Uterus (tissue), 4 donors: ENCODE measurements around the gene IDI2. TPM values are rescaled to one million over a fixed set of nuclear protein-coding genes. Genes with fewer than 3 reads are reported as not detected.

Experiments used
- DNase-seq, 2 donors: peaks; one replicate each; pipeline ENCODE4 v3.0.0-alpha.2; 2019 to 2020
- H3K27ac ChIP-seq, 2 donors: fragments of 200-600 bp; sonication (generic); 1 replicate in 1 of 2; 2 replicates in 1 of 2; pipeline ENCODE4 v1.5.1; 2016 to 2018
- H3K27me3 ChIP-seq, 2 donors: fragments of 200-600 bp; sonication (generic); one replicate each; pipeline ENCODE4 v1.5.1; 2018 to 2019; ENCODE audit warnings: control low read depth in 1 of 2
- H3K36me3 ChIP-seq, 2 donors: fragments of 200-600 bp; sonication (generic); one replicate each; pipeline ENCODE4 v1.5.1; 2019; ENCODE audit warnings: control low read depth in 1 of 2
- H3K4me1 ChIP-seq, 2 donors: fragments of 200-600 bp; sonication (generic); one replicate each; pipeline ENCODE4 v1.5.1; 2018 to 2019; ENCODE audit warnings: control low read depth in 1 of 2
- H3K4me3 ChIP-seq, 2 donors: fragments of 200-600 bp; sonication (generic); 1 replicate in 1 of 2; 2 replicates in 1 of 2; pipeline ENCODE4 v1.5.1; 2018 to 2019; ENCODE audit warnings: mild to moderate bottlenecking in 1 of 2
- H3K9me3 ChIP-seq, 2 donors: fragments of 200-600 bp; sonication (generic); one replicate each; pipeline ENCODE4 v1.5.1; 2019; ENCODE audit warnings: control low read depth in 1 of 2
- POLR2A ChIP-seq, 2 donors: fragments of 450-650 bp; IDR thresholded peaks; one replicate each; pipeline ENCODE4 v1.6.1; 2016; ENCODE audit warnings: antibody characterized with exemption in 2 of 2, mild to moderate bottlenecking in 1 of 2, moderate library complexity in 1 of 2
- intact Hi-C: fragments of 100-400 bp; cut with DNase I; formaldehyde crosslinking; loops from one replicate; pipeline ENCODE4 v1.15.1; 2023; ENCODE audit warnings: low total_unique reads
- total RNA-seq, 4 donors: library from RNA; depleted of rRNA in 3 of 4; stranded (reverse); fragments of >200 nt in 3 of 4; gene quantifications; one replicate each; pipeline versions ENCODE4 v1.1.0 to v1.2.4, GENCODE V29; 2014 to 2023
- TF ChIP-seq, protein P1 (sequence below), 4 experiments: fragments of 200-600 bp in 2 of 4; fragments of 450-650 bp in 2 of 4; sonication (generic) in 2 of 4; IDR thresholded peaks; one replicate each; pipeline ENCODE4 v1.5.1; 2016 to 2019; ENCODE audit warnings: antibody characterized with exemption in 4 of 4, mild to moderate bottlenecking in 2 of 4, moderate library complexity in 1 of 4
- donor health status: DM: yes; HTN: yes; CAD: no.

The IDI2 gene
- total RNA-seq, 4 donors from 2014 or later, result not detected

- no peaks in the 10 kb centered on the region for H3K36me3 ChIP-seq
- no peak overlapping the region for H3K4me3 ChIP-seq
- TF ChIP-seq POLR2A (IDR thresholded peaks at IDR 0.05), result no peak
- TF ChIP-seq, protein P1, sequence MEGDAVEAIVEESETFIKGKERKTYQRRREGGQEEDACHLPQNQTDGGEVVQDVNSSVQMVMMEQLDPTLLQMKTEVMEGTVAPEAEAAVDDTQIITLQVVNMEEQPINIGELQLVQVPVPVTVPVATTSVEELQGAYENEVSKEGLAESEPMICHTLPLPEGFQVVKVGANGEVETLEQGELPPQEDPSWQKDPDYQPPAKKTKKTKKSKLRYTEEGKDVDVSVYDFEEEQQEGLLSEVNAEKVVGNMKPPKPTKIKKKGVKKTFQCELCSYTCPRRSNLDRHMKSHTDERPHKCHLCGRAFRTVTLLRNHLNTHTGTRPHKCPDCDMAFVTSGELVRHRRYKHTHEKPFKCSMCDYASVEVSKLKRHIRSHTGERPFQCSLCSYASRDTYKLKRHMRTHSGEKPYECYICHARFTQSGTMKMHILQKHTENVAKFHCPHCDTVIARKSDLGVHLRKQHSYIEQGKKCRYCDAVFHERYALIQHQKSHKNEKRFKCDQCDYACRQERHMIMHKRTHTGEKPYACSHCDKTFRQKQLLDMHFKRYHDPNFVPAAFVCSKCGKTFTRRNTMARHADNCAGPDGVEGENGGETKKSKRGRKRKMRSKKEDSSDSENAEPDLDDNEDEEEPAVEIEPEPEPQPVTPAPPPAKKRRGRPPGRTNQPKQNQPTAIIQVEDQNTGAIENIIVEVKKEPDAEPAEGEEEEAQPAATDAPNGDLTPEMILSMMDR (IDR thresholded peaks at IDR 0.05), result no peak
- no peaks in the 10 kb centered on the region for H3K4me1 ChIP-seq
- intact Hi-C loops, result no loop called here
- DNase-seq, result no peak
- no peak overlapping the region for H3K27ac ChIP-seq
- peaks cover 3 to 20% of the 10 kb centered on the region in 2 donors for H3K9me3 ChIP-seq
- H3K27me3 ChIP-seq, result no peaks in the 10 kb centered on the region
These were observed 21.6 kb downstream of the IDI2 start for GRCh38 chr10:1003884-1004670.

- TF ChIP-seq, protein P1 (IDR thresholded peaks at IDR 0.05), result no peak
- TF ChIP-seq POLR2A (IDR thresholded peaks at IDR 0.05), result no peak
- H3K27ac ChIP-seq, result no peak overlapping the region
- intact Hi-C loops, result no loop called here
- H3K4me1 ChIP-seq, result no peaks in the 10 kb centered on the region
- peaks cover 3 to 20% of the 10 kb centered on the region in 2 donors for H3K9me3 ChIP-seq
- no peaks in the 10 kb centered on the region for H3K27me3 ChIP-seq
- no peak for DNase-seq
- H3K36me3 ChIP-seq, result no peaks in the 10 kb centered on the region
- no peak overlapping the region for H3K4me3 ChIP-seq
These were observed 23.1 kb downstream of the IDI2 start for GRCh38 chr10:1002425-1003006.

GRCh38 chr10:997266-998022, 28.2 kb downstream of the IDI2 start:
- Histone ChIP-seq H3K27ac (no peak overlapping the region), H3K36me3 (no peaks in the 10 kb centered on the region), H3K27me3 (no peaks in the 10 kb centered on the region), H3K4me3 (no peak overlapping the region), H3K4me1 (no peaks in the 10 kb centered on the region), H3K9me3 (peaks cover 0 to 8% of the 10 kb centered on the region in 2 donors)
- TF ChIP-seq, protein P1 (IDR thresholded peaks at IDR 0.05), result no peak
- no peak for TF ChIP-seq POLR2A (IDR thresholded peaks at IDR 0.05)
- DNase-seq, result no peak
- intact Hi-C loops, result no loop called here

DNA sequence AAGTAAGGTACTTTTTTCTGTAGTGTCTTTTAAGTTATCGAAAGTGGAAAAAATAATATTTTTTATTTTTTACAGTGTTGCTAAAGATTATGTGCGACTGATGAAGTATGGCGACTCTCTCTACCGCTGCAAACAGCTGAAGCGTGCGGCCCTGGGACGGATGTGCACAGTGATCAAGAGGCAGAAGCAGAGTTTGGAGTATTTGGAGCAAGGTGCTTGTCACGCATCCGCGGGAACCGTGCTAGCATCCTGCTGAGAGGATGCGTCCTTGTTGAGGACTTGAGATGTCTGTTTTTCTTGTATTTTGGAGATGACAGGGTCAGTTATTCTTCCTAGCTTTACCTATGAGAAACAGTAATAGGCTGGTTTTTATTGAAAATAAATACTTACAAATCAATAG, 29.6 kb downstream of the IDI2 start:
- no peak overlapping the region for H3K4me3 ChIP-seq
- TF ChIP-seq, protein P1 (IDR thresholded peaks at IDR 0.05), result no peak
- TF ChIP-seq POLR2A (IDR thresholded peaks at IDR 0.05), result no peak
- intact Hi-C loops, result no loop called here
- no peaks in the 10 kb centered on the region for H3K27me3 ChIP-seq
- H3K27ac ChIP-seq, result no peak overlapping the region
- DNase-seq, result no peak
- no peaks in the 10 kb centered on the region for H3K4me1 ChIP-seq
- H3K36me3 ChIP-seq, result no peaks in the 10 kb centered on the region
- no peaks in the 10 kb centered on the region for H3K9me3 ChIP-seq

DNA sequence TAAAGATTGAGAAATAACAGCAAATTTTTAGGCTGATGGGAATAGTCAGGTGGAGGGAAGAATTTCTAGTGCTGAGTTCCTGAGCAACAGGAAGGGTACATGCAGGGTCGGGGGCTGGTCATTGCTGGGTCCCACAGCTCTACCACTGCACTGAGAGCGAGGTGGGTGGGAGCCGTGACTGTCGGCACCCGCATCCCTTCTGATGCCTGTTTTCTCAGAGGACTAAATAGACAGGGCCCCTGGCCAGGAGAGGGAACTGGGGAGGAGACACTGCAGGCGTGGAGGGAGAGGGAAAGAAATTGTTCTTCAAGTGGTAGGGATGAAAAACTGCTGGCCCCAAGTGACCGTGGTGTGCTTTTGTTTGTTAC, 30.1 kb downstream of the IDI2 start:
- intact Hi-C loops, result no loop called here
- no peak for TF ChIP-seq POLR2A (IDR thresholded peaks at IDR 0.05)
- TF ChIP-seq, protein P1 (IDR thresholded peaks at IDR 0.05), result no peak
- Histone ChIP-seq H3K27me3 (no peaks in the 10 kb centered on the region), H3K4me1 (no peaks in the 10 kb centered on the region), H3K27ac (no peak overlapping the region), H3K36me3 (no peaks in the 10 kb centered on the region), H3K9me3 (no peaks in the 10 kb centered on the region), H3K4me3 (no peak overlapping the region)
- no peak for DNase-seq
